Omental fat pad (tissue), 4 donors: ENCODE results near the gene CFAP251. TPM values are rescaled to one million over a fixed set of nuclear protein-coding genes. Genes with fewer than 3 reads are reported as not detected.
"Not testable (repeated sequence)": the region's sequence is repeated elsewhere in the genome, so short reads cannot be mapped to it uniquely, and the experiment has no call there.

Experiments used
- ATAC-seq: fragments of 150-250 bp; one replicate; pipeline ENCODE4 v1.9.1; 2016; ENCODE audit warnings: mild to moderate bottlenecking, moderate library complexity; ENCODE audit not compliant: low FRiP score
- DNase-seq: peaks from one replicate; pipeline ENCODE4 v3.0.0-alpha.2; 2019; ENCODE audit warnings: low spot score
- CTCF ChIP-seq, 3 donors: fragments of 450-650 bp; IDR thresholded peaks; one replicate each; pipeline ENCODE4 v1.5.1; 2016 to 2017; ENCODE audit warnings: antibody characterized with exemption in 3 of 3, mild to moderate bottlenecking in 3 of 3, moderate library complexity in 2 of 3
- total RNA-seq, 4 donors: library from RNA; depleted of rRNA; stranded (reverse); fragments of >200 nt; gene quantifications; one replicate each; pipeline ENCODE4 v1.1.0, GENCODE V29; 2016

CFAP251 gene
- total RNA-seq, 4 donors from 2014 or later = 4.6 to 15.3 (median 7.1) TPM

- DNase-seq (no peak), ATAC-seq (no peak)
- no peak for TF ChIP-seq CTCF (IDR thresholded peaks at IDR 0.05)
These were observed 68.3 kb downstream of the CFAP251 start for GRCh38 chr12:121986489-121987245.

GRCh38 chr12:121988519-121988918, 70.1 kb downstream of the CFAP251 start:
- not testable (repeated sequence) for DNase-seq, ATAC-seq

GRCh38 chr12:121989276-121990113, 71.1 kb downstream of the CFAP251 start:
- DNase-seq = no peak
- ATAC-seq = no peak
- no peak for TF ChIP-seq CTCF (IDR thresholded peaks at IDR 0.05)

GRCh38 chr12:121990114-121990647, 71.8 kb downstream of the CFAP251 start:
- TF ChIP-seq CTCF (IDR thresholded peaks at IDR 0.05) = no peak
- DNase-seq (no peak), ATAC-seq (no peak)

- DNase-seq (no peak), ATAC-seq (no peak)
- no peak for TF ChIP-seq CTCF (IDR thresholded peaks at IDR 0.05)
These were observed 72.6 kb downstream of the CFAP251 start for GRCh38 chr12:121990692-121991603.

GRCh38 chr12:121992059-121992879, 73.9 kb downstream of the CFAP251 start:
- no peak for TF ChIP-seq CTCF (IDR thresholded peaks at IDR 0.05)
- DNase-seq (no peak), ATAC-seq (no peak)
